ENCODE data around the gene PDZK1. TPM values are rescaled to one million over a fixed set of nuclear protein-coding genes. Genes with fewer than 3 reads are reported as not detected.

The PDZK1 gene
- total and polyA plus RNA-seq, 2 experiments from 2014 or later, result 0.73 TPM; not detected in 1

DNA sequence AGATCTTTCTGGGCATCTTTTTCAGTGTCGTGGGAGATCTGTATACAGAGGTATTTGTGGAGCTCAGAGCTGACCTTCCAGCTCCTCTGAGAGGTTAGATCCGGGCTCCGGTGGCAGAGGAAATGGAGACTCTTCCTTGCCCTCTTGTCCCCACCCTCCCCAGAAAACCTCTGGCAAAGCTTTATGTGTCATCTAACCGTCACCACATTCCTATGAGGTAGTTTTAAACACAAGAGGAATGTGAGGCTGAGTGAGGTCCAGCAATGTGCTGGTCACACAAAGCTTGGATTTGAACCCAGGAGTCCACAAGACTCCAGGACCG, 13.3 kb upstream of the PDZK1 start:
- DNase-seq (ENCODE audit: low spot score) (peak; percentile 42), ATAC-seq (no peak; the same call in 2 of the 3 replicates)
- no peak overlapping the region for H3K27ac ChIP-seq (ENCODE audit: low read depth)
- no peaks in the 10 kb centered on the region for H3F3A ChIP-seq (replicated peaks; ENCODE audit: low read depth)
- peak overlapping the region; percentile 99 for H2AFZ ChIP-seq
- H3K4me1 ChIP-seq (ENCODE audit: insufficient read depth), result peaks cover 4% of the 10 kb centered on the region; the same call in 1 of the 2 replicates
- H3K4me2 ChIP-seq, result peak overlapping the region; percentile 85
- H3K4me1 Mint-ChIP-seq, result peaks cover 4% of the 10 kb centered on the region
- H3K36me3 ChIP-seq (ENCODE audit: insufficient read depth), result no peaks in the 10 kb centered on the region
- H3K4me3 Mint-ChIP-seq, result peak overlapping the region; percentile 67; the same call in 2 of the 3 replicates
- no peaks in the 10 kb centered on the region for H4K20me1 ChIP-seq (replicated peaks; ENCODE audit: insufficient read depth)
- TF ChIP-seq, protein P1, sequence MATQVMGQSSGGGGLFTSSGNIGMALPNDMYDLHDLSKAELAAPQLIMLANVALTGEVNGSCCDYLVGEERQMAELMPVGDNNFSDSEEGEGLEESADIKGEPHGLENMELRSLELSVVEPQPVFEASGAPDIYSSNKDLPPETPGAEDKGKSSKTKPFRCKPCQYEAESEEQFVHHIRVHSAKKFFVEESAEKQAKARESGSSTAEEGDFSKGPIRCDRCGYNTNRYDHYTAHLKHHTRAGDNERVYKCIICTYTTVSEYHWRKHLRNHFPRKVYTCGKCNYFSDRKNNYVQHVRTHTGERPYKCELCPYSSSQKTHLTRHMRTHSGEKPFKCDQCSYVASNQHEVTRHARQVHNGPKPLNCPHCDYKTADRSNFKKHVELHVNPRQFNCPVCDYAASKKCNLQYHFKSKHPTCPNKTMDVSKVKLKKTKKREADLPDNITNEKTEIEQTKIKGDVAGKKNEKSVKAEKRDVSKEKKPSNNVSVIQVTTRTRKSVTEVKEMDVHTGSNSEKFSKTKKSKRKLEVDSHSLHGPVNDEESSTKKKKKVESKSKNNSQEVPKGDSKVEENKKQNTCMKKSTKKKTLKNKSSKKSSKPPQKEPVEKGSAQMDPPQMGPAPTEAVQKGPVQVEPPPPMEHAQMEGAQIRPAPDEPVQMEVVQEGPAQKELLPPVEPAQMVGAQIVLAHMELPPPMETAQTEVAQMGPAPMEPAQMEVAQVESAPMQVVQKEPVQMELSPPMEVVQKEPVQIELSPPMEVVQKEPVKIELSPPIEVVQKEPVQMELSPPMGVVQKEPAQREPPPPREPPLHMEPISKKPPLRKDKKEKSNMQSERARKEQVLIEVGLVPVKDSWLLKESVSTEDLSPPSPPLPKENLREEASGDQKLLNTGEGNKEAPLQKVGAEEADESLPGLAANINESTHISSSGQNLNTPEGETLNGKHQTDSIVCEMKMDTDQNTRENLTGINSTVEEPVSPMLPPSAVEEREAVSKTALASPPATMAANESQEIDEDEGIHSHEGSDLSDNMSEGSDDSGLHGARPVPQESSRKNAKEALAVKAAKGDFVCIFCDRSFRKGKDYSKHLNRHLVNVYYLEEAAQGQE (IDR thresholded peaks at IDR 0.05; ENCODE audit: unreplicated experiment), result no peak
- no peak for TF ChIP-seq ZNF114 (CRISPR knock-in tag; IDR thresholded peaks at IDR 0.05)
- TF ChIP-seq, protein P2, sequence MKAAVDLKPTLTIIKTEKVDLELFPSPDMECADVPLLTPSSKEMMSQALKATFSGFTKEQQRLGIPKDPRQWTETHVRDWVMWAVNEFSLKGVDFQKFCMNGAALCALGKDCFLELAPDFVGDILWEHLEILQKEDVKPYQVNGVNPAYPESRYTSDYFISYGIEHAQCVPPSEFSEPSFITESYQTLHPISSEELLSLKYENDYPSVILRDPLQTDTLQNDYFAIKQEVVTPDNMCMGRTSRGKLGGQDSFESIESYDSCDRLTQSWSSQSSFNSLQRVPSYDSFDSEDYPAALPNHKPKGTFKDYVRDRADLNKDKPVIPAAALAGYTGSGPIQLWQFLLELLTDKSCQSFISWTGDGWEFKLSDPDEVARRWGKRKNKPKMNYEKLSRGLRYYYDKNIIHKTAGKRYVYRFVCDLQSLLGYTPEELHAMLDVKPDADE (IDR thresholded peaks at IDR 0.05), result no peak
- TF ChIP-seq ZNF331 (CRISPR knock-in tag; IDR thresholded peaks at IDR 0.05; ENCODE audit: low read depth), result no peak
- no peak for TF ChIP-seq EZH2 (IDR thresholded peaks at IDR 0.05; ENCODE audit: low read depth, unreplicated experiment)
- TF ChIP-seq, protein P3, sequence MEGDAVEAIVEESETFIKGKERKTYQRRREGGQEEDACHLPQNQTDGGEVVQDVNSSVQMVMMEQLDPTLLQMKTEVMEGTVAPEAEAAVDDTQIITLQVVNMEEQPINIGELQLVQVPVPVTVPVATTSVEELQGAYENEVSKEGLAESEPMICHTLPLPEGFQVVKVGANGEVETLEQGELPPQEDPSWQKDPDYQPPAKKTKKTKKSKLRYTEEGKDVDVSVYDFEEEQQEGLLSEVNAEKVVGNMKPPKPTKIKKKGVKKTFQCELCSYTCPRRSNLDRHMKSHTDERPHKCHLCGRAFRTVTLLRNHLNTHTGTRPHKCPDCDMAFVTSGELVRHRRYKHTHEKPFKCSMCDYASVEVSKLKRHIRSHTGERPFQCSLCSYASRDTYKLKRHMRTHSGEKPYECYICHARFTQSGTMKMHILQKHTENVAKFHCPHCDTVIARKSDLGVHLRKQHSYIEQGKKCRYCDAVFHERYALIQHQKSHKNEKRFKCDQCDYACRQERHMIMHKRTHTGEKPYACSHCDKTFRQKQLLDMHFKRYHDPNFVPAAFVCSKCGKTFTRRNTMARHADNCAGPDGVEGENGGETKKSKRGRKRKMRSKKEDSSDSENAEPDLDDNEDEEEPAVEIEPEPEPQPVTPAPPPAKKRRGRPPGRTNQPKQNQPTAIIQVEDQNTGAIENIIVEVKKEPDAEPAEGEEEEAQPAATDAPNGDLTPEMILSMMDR (conservative IDR thresholded peaks at IDR 0.05; ENCODE audit: low read depth in 2 of 2), result no peak
- TF ChIP-seq EZH2phosphoT487 (IDR thresholded peaks at IDR 0.05; ENCODE audit: unreplicated experiment), result no peak
- TF ChIP-seq STAT1 (IDR thresholded peaks at IDR 0.05; ENCODE audit: unreplicated experiment), result no peak
- no peaks in the 10 kb centered on the region for H3K36me3 Mint-ChIP-seq (ENCODE audit: low read depth)
- H3K4me3 ChIP-seq, result peak overlapping the region; percentile 67
- H3K27ac Mint-ChIP-seq, result no peak overlapping the region
- H3K27me3 ChIP-seq (ENCODE audit: insufficient read depth), result peaks cover 17% of the 10 kb centered on the region
- no peaks in the 10 kb centered on the region for H3K79me2 ChIP-seq (replicated peaks; ENCODE audit: insufficient read depth)
- H3K9me2 ChIP-seq (ENCODE audit: insufficient read depth), result no peaks in the 10 kb centered on the region
- H3K27me3 Mint-ChIP-seq (ENCODE audit: insufficient read depth, low read depth, poor library complexity), result peaks cover 5% of the 10 kb centered on the region
- no peaks in the 10 kb centered on the region; the same call in 2 of the 3 replicates for H3K9me3 Mint-ChIP-seq
